PC-9 (cell line): Measurements from ENCODE around the gene ENO2.
"Not testable (repeated sequence)": the region's sequence is repeated elsewhere in the genome, so short reads cannot be mapped to it uniquely, and the experiment has no call there.

Experiments
- CTCF ChIP-seq: fragments of 200-600 bp; sonication (generic); conservative IDR thresholded peaks from 2 replicates; pipeline ENCODE4 v1.6.1; 2017; ENCODE audit warnings: mixed run types, antibody characterized with exemption, mild to moderate bottlenecking, moderate library complexity
- EZH2 ChIP-seq: fragments of 200-600 bp; sonication (generic); IDR thresholded peaks from 2 replicates; pipeline ENCODE4 v1.8.0; 2017; ENCODE audit warnings: antibody characterized with exemption, low read depth

DNA sequence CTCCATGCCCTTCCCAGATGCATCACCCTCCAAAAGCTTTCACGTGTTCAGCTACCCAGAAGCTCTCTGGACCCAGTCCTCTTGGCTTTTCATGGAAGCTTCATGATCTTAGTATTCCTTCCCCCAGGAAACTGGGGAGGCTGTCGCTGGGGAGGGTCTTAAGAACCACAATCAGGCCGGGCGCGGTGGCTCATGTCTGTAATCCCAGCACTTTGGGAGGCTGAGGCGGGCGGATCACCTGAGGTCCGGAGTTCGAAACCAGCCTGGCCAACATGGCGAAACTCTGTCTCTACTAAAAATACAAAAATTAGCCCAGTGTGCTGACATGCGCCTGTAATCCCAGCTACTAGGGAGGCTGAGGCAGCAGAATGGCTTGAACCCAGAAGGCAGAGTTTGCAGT, 6.2 kb upstream of the ENO2 start:
- not testable (repeated sequence) for TF ChIP-seq EZH2, CTCF
